HPDE6-E6E7 (cell line): Measurements from ENCODE around the gene SOX6.

ENCODE experiments used
- DNase-seq: peaks from one replicate; pipeline ENCODE4 v3.0.0; 2011; ENCODE audit warnings: missing footprints; ENCODE audit errors: extremely low spot score

SOX6 gene

DNA sequence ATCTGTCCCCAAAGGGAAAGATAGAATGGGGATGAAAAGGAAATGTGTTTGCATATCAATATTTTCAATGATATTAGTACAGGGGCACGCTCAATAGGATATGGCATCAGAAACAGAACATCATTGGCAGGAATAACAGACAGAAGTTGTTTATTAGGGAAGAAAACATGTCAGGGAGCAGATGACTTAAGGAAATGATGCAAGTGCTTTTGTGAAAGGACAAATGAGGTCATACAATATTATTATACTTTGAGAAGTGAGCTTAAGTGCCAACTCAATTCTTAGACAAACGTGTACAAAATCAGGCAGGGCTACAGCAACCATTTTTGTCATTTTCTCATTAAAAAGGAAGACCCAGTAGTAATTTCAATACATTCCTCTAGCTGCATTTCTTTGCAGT lies 388.4 kb downstream of the SOX6 start:
- no peak for DNase-seq

DNA sequence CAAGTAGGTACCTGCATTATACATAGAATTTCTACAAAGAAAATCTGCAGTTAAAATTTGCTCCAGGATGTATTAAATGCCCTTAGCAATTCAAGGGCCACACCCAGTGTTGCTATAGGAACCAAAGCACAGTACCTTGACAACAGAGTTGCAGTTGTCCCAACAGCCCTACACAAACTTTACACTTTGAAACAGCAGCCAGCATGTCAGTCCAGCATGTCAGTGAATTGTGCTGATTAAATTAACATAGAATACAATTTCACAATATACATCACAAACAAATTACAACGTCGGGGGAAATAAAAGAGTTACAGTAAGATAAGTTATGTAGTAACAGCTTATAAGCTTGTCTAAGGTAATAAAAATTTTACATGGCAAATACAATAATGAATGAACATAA lies 389.2 kb downstream of the SOX6 start:
- DNase-seq = peak; percentile 15

DNA sequence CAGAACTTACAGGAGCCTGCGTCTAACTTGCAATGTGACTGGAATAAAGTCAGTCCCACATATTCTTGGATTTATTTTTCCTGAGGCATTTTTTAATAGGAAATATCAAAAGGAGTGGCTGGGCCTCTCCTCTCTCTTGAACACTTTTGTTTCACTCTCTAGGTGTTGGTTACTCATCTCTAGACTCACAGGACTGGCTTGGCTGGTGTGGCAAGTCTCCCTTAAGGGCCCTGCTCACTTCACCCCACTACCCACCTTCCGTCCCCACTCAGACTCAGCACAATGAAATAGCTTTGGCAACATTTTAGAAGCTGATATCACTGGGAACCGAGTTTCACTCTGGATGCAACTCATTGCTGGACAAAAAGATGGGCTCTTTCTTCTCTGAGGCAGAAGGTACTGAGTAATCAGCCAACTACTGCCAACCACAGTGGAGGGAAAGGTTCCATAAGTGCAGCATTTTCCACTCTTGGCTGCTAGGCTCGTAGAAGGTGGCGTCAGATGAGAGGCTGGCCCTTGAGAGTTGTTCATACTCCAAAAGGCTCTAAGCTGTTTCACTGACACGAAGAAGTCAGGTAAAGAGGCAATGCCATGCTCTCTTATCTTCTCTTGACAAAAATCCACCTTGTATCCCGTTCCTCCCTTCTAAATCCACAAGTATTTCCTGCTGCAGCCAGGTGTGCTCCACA lies 390.6 kb downstream of the SOX6 start:
- DNase-seq = peak; percentile 50

DNA sequence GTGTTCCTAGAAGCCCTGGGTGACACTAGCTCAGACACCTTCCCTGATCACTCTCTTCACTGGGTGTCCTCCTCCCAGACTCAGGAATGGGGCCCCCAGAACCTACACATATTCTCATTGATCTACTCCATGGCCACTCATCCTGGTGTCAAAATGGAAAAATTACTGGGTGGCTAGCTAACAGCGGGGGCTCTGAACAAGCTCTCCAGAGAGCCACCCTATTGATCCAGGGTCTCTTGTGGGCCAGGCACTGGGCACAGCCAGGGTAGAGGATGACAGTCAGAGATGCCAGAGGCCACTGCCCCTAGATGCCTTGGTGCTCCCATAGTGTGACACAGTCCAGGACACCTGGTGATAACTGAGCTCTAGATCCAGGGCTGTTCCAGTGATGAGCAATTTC lies 393.1 kb downstream of the SOX6 start:
- DNase-seq = no peak

DNA sequence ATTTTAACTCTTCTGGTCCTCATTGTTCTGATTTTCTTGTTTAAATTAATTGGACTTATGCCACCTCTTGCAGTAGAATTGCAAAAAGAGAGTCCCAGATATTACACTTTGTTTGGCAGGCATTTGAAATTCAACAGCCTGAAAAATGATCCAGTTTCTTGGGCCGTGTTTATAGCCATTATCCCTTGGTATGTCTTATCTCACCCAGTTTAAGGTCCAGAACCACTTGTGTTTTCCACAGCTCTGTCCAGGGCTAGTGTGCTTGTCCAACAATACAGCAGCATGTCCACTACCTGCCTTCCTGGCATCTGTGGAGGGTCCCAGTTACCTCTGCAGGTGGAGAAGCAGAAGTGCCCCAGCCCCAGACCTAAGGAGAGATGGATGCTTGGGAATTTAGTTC lies 397.4 kb downstream of the SOX6 start:
- no peak for DNase-seq

DNA sequence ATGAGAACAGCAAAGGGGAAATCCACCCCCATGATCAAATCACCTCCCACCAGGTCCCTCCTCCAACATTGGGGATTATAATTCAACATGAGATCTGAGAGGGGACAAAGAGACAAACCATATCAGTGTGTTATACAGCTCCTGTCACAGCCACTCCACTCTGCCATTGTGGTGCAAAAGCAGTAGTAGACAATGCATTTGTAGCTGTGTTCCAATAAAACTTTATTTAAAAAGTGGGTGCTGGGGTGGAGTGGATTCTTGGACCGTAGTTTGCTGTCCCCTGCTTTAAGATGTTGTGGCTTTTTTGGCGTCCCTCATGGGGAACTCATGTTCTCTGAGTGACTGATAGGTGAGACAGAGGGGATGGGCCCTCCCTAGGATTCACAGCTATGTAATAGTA lies 399.1 kb downstream of the SOX6 start:
- DNase-seq = no peak

DNA sequence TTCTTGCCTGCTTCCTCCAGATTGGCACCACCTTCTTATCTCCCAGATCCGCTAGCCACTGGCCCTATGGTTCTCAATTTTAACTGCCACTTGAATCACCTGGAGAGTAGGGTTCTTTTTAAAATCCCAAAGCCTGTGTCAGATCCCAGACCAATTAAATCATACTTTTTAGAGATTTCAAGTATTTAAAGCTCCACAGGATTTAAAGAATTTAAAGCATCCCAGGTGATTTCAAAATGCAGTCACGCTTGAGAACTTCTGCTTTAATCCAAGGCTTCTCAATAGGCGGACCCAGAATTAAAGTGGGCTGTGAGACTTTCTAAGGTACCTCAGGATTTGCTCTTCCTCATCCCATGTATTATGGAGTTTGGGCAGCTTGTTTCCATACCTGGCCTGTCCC lies 400.0 kb downstream of the SOX6 start:
- DNase-seq = no peak

DNA sequence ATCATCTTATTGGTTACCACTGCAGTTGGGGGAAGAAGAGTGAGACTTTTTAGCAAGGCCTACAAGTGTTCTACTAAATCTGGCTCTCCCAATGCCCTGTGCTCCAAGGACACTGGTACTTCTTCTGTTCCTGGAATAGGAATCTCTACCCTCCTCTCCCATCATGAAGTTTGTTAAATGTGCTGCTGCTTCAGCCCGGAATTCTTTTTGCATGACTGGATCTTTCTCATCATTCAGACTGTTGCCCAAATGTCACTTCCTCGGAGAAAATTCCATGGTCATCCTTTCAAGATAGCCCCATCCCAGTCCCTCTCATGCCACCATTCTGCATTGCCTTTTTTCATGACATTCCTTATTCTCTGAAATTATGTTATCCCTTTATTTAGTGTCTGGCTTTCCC lies 400.8 kb downstream of the SOX6 start:
- DNase-seq = no peak

DNA sequence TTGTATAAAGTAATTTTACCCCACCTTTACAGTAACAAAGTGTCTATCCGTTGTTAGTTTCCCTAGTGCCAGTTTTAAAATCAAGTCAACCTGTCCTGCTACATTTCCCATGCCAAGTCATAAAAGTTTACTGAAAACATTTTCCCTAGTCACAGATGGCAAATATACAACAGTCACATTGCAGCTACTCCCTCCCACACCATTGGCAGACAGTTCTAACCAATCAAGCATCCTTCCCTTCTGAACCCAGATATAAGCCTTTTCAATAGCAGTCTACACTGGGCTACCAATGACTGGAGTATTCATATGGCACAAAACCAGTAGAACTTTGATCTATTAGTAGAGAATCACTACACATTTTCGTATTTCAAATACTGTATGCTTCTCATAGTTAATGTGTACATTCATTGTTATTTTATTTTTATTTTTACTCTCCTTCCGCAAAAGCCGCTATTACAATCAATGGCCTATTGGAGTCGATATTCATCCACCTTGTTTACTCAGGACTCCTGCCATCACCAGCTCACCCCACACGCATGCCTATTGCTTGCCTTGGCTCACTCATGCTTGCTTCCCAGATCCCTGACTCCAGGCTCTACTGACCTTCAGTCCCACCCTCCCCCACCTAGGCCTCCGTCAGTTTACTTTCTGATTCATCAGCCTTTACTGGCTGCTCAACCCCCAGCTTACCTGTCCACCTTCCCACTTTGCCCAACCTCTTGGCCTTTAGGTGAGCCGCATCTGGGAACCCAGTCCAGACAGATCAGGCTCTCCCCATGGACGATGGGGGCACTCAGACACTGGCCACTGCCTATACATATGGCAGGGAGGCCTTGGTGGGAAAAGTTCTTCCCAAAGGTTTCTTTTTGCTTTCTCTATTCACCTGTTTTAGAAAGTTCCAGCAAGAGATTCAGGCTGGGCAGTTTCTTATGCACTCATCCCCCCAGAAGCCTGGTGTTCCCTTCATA lies 408.4 kb downstream of the SOX6 start:
- DNase-seq = no peak

DNA sequence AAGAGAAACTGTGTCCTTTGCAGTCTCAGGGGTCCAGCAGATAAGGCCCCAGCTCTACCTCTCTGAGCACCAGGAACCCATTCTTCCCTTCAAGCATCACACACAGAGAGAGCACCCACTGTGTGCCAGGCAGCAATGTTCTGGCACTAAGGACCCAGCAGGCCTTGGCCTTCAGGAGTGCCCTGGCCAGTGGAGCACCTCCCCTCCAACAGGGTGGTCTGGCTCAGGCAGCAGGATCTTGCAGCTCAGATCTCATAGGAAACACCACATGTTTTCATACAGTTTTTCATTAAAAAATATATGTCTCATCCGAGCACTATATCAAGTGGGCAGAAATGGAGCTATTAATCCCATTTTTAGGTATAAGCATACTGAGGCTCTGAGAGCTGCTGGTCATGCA lies 410.6 kb downstream of the SOX6 start:
- no peak for DNase-seq

DNA sequence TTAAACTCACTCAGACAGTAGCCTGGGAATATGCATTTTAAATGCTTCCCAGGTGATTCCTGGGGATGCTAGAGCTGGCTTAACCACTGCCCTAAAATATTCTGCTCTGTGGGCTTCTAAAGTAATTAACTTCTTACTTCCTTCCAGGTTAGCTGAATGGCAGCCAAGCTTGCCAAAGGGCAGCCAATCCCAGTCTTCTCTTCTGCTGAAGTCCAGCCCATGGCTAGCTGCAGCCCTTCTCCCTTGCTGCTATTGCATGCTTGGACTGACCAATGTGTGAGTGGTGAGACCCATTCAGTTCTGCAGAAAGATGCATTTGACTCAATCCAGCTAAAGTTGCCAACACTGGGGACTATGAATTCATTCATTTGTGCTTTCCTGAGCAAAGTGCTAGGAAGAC lies 411.9 kb downstream of the SOX6 start:
- DNase-seq = no peak

DNA sequence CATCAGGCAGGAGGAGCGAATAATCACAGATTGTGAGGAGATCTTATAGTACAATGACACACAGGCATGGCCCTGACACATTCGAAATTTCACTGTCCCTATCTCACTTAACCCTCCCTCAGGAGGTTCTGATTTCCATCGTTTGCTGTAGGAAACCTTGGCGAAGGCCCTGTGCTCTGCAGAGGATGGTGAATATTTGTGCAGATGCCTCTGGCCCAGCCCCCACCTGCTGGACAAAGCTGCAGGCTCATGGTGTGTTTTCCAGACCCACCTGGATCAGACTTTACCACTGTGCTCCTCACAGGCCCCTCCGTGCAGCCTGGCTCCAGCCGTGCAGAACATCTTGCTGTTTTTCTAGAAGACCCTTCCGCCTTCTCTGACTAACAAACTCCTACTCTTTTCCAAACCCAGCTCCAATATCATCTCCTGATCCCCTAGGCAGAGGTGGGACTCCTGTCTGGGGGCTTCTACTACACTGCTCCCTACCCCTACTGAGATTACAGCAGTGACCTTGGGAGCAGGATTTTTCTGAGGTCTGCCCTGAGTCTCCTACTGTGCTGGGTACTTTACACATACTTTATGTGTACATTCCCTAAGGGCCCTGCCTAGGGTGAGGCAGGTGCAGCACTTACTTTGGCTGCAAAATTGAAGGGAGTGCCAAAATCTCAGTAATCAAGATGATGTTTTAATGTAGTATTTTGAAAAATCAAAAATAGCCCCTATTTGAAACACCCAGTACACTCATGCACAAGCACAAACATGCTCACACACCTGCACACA lies 412.7 kb downstream of the SOX6 start:
- DNase-seq = no peak

DNA sequence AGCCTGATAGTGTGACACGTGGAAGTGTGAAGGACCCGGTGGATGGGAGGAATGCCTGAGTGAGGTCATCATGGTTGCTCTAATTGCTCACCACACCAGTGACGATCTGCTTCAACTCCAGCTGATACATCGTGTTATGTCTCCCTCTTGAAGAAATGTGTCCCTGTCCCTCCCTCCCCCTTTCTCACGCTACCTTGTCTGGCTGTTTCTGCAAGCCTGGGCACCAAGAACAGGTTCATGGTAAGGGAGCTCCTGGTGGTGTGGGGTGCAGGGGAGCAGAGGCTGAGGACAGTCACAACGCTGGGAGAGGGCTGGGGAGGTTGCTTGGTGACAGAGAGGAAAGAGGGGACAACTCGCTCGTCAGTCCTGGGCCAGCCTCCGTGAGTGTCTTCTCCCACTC lies 413.4 kb downstream of the SOX6 start:
- DNase-seq = no peak

DNA sequence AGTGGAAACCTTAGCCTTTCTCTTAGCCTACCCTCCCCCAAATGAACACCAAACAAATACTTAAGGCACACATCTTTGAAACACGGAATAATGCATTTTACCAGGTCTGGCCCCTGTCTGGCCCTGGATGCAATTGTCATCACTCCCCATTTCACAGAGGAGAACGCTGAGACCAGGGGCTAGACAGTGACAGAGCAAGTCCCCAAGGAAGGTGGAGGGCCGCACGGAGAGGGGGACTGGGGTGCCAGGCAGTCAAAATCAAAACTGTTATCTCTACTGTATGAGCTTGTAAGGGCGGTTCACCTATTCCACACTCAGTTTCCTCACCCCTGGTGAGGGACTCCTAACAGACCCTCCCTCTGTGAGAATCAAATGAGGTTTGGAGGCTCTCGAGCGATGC lies 414.2 kb downstream of the SOX6 start:
- no peak for DNase-seq

DNA sequence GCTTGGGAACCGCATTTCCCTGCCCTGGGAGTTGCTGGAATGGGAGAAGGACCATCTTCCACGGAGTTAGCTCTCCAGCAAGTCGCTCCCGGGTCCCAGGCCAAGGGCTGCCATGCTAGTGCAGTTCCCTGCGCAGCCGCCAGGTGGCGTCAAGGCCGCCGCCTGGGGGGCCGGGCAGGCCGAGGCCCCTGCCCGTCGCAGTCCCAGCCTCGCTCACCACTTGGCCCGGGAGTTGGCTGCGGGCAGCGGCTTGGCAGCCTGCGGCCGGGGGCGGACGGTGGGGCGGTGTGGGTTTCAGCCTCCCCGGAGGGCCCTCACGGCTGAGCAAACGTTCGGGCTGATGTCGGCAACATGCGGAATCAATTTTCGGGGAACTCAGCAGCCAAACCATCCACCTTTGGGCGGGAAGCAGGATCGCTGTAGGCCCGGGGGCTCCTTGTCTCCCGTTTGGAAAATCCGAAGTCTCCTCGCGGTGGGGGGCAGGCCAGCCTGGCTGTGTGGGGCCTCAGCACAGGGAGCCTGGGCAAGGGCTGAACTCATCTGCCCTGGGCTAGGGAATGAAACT lies 415.1 kb downstream of the SOX6 start:
- DNase-seq = peak; percentile 27

DNA sequence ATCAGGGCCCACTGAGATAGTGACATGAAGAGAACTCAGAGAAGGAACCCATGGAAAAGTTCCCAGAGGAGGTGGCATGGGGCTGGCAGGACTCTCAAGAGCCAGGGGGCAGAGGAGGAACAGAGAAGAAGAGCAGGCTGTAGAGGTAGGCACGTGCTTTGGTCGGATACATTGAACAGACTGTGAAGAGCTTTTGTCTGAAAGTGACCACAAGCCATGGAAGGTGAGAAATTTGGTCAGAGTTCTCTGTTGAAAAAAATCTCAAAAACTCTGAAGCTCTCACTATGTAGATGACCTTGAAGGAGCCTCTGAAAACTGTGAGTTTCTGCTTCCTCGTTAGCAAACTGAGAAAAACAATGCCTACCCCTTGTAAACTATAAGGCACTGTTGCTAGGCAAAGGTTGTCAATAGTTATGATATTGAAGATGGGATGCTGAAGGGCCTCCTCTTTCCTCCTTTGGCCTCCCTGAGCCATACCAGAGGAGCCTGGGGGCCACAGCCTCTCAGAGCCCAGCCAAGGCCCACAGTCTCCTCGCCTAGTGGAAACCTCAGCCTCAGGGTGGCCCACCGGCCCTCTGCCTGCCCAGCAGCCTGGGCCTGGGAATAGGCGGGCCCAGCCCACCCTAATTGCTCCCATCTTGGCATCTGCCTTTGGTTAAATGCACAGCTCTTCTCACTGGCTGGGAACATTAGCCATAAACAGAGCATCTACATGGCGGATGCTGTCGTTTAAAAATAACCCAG lies 415.7 kb downstream of the SOX6 start:
- no peak for DNase-seq

DNA sequence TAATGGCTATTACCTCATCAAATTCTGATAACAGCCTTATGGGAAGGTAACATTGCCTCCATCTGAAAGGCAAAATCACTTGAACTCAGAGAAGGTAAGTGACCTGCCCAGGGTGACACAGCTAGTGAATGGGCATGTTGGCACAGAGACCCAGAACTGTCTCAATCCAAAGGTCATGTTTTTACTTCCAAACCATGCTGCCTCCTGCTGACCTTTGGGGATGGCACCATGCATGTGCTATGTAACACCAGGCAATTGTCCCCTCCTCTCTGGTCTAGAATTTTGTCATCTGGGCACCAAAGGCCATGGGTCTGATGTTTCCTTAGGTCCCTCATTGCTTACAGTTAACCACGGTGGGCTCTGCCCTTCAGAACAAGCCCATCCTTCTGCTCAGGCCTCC lies 417.4 kb downstream of the SOX6 start:
- no peak for DNase-seq

DNA sequence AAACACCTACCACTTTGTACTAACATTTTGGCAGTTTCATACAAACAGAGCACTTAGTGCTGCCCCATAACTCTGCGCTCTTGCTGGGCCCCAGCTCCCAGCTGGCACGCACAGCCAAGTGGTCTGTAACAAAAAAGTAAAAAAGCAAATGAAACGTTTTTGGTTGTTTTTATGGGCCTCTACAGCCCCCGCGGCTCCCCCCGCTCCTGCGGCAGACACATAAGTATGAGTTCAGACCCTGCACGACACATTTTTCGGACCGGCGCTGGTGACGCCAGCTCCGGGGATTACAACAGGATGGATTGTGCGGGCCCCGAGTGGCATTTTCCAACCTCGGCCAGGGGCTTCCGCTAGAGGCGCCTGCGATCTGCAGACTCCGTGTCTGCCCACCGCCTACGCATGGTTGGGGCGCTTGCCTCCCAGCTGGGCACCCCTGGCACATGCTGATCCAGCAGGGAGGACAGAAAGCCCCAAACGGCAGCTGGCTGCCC lies 418.2 kb downstream of the SOX6 start:
- no peak for DNase-seq

DNA sequence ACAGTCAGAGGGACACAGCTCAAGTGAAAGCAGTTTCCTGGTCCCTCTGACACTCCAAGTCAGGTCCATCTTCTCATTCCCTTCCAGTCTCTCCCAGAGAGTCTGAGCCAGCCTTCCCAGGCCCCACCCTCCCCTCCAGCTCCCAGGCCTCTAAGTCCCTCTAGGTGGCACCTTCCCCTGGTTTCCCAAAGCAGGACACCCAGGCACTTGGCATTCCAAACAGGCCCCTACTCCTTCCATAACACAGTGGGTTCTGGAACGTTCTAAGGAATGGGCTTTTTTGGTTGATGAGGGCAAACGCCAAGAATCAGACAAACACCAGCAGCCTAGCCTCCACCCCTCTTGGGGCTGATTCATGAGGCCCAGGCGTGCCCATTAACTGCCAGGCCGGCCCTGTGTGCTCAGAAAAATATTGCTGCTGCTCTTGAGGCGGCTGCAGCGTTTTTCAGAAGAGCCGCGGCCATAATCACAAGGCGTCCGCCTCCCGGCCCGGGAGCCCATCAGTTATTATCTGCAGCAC lies 418.7 kb downstream of the SOX6 start:
- DNase-seq = no peak

DNA sequence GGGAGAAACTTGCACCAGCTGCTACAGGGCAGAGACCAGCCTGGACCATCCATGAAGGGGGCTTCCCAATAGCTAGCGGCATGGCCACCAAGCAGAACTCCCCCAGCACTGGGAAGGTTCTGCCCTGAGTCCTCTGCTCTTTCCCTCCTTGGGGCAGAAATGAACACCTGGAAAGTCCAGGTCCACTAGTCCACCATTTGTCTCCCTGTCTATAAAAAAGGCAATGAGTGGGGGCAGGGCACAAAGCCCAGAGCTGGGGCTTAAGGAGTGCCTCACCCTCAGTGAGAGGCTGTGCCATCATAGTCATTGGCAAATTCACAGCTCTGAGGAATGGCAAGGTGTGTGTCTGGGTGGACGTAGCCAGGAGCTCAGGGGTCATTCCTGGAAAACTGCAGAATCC lies 420.3 kb downstream of the SOX6 start:
- DNase-seq = no peak

DNA sequence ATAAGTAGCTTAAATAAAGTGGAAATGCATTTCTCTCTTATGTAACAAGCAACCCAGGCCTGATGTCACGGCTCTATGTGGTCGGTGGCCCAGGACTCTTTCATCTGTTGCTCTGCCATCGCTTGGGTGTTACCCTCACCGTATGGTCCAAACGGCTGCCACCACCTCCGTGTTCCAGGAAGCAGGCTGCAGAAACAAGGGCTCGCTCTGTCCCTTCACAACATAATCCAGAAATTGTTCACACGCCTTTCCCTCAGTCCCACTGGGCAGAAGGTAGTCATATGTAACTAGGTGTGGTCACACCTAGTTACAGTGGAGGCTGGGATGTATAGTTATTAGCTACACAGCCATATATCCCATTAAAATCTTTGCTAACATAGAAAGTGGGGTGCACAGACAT lies 421.0 kb downstream of the SOX6 start:
- DNase-seq = no peak
